GM21723 (cell line): ENCODE measurements around the gene CCS.
"Not testable (repeated sequence)": the region's sequence is repeated elsewhere in the genome, so short reads cannot be mapped to it uniquely, and the experiment has no call there.

ENCODE experiments used
- ATAC-seq: cut with Tn5 transposase; IDR thresholded peaks from one replicate; pipeline ENCODE4 v1.9.1; 2021; ENCODE audit warnings: mild to moderate bottlenecking, moderate library complexity; ENCODE audit not compliant: unreplicated experiment

Gene CCS

GRCh38 chr11:66625041-66625751 is 32.2 kb downstream of the CCS start:
- no peak for ATAC-seq

- no peak for ATAC-seq
Measured at GRCh38 chr11:66625752-66626149, 32.8 kb downstream of the CCS start.

GRCh38 chr11:66626382-66626781 is 33.4 kb downstream of the CCS start:
- no peak for ATAC-seq

GRCh38 chr11:66626926-66627325 is 33.9 kb downstream of the CCS start:
- ATAC-seq, result no peak

- no peak for ATAC-seq
Measured at GRCh38 chr11:66628061-66628603, 35.1 kb downstream of the CCS start.

GRCh38 chr11:66629356-66629755 is 36.4 kb downstream of the CCS start:
- no peak for ATAC-seq

- no peak for ATAC-seq
Measured at GRCh38 chr11:66631883-66632282, 38.9 kb downstream of the CCS start.

GRCh38 chr11:66632952-66633351 is 40.0 kb downstream of the CCS start:
- no peak for ATAC-seq

GRCh38 chr11:66636411-66636810 is 43.4 kb downstream of the CCS start:
- ATAC-seq, result no peak

GRCh38 chr11:66637557-66638176 is 44.7 kb downstream of the CCS start:
- ATAC-seq, result peak; percentile 3

- peak; percentile 95 for ATAC-seq
Measured at GRCh38 chr11:66638177-66639065, 45.4 kb downstream of the CCS start, which contains the start of gene RBM4. Gene RBM4 (plus strand): TSS chr11:66638703. CDS start chr11:66639712, 1,009 bp downstream.

- ATAC-seq, result no peak
Measured at GRCh38 chr11:66639066-66639813, 46.3 kb downstream of the CCS start.

- not testable (repeated sequence) for ATAC-seq
Measured at GRCh38 chr11:66639814-66640340, 46.9 kb downstream of the CCS start.

GRCh38 chr11:66641834-66642233 is 48.8 kb downstream of the CCS start:
- no peak for ATAC-seq

- no peak for ATAC-seq
Measured at GRCh38 chr11:66643745-66644437, 50.9 kb downstream of the CCS start.

- ATAC-seq, result no peak
Measured at GRCh38 chr11:66646828-66647227, 53.8 kb downstream of the CCS start.

- ATAC-seq, result no peak
Measured at GRCh38 chr11:66649903-66650302, 56.9 kb downstream of the CCS start.

- ATAC-seq, result no peak
Measured at GRCh38 chr11:66651016-66651415, 58.0 kb downstream of the CCS start.

GRCh38 chr11:66652651-66653050 is 59.7 kb downstream of the CCS start:
- ATAC-seq, result no peak

GRCh38 chr11:66653123-66653522 is 60.1 kb downstream of the CCS start:
- ATAC-seq, result no peak
